A204.1 (cell line): ENCODE results near the gene ANKRD52.
"Not testable (repeated sequence)": the region's sequence is repeated elsewhere in the genome, so short reads cannot be mapped to it uniquely, and the experiment has no call there.

Experiments used
- FAIRE-seq: peaks from 2 replicates; lab custom pipeline; 2012; peaks lifted over from hg19 to GRCh38; lab: Jason Lieb, UNC

The ANKRD52 gene

DNA sequence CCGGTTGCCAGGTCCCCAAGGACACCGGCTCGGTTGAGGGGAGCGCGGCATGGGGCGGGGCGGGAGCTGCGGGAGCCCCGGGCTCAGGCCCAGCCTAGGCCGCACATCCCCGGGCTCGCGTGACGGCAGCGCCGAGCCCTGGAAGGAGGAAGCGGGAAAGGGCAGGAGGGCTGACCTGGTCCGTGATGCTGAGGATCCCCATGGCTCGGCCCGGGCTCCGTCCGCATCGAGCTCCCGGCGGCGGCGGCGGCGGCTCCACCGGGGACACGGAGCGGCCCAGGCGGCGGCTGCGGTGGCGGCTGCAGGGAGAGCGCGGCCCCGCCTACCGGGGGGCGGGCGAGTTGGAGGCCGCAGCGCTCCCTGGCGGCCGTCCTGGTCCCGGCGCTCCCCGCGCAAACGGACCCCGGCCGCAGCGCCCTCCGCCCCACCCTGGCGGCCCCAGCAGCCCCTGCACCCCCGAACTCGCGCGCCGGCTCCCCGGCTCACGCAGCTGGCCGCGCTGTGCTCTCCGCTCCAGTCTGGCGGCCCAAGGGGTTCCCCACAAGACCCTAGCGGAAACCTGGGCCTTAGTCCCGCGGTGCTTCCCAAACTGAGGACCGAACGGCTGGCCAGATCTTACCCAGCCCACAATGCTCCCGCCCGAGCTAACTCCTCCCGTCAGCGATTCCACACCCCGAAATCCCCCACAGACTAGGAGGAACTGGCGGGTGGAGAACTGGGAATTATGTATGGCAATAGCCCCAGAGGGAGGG lies at the start of gene ANKRD52:
Gene ANKRD52, minus strand, starts transcription at position 317 of the 752 bp plus-strand sequence. Its CDS starts 115 bp downstream, at position 202.
- no peak for FAIRE-seq

DNA sequence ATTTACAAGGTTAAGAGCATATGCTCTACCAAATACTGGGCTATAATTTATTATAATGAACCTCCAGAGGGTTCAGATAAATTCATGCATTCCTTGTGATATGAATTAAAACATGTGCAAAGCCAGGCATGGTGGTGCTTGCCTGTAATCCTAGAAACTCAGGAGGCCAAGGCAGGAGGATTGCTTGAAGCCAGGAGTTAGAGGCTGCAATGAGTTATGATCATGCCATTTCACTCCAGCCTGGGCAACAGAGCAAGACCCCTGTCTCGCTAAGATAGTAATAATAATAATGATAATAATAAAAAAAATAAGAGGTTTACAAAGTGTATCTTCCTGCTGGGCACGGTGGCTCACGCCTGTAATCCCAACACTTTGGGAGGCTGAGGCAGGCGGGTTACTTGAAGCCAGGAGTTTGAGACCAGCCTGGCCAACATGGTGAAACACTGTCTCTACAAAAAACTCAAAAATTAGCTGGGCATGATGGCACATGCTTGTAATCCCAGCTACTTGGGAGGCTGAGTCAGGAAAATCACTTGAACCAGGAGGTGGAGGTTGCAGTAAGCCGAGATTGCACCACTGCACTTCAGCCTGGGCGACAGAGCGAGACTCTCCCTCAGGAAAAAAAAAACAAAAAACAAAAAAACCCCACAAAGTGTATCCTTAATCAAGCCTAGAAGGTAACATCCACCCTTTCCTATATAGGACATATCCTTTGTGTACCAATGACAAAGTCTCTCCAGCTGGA lies 49.2 kb upstream of the ANKRD52 start:
- FAIRE-seq: no peak

DNA sequence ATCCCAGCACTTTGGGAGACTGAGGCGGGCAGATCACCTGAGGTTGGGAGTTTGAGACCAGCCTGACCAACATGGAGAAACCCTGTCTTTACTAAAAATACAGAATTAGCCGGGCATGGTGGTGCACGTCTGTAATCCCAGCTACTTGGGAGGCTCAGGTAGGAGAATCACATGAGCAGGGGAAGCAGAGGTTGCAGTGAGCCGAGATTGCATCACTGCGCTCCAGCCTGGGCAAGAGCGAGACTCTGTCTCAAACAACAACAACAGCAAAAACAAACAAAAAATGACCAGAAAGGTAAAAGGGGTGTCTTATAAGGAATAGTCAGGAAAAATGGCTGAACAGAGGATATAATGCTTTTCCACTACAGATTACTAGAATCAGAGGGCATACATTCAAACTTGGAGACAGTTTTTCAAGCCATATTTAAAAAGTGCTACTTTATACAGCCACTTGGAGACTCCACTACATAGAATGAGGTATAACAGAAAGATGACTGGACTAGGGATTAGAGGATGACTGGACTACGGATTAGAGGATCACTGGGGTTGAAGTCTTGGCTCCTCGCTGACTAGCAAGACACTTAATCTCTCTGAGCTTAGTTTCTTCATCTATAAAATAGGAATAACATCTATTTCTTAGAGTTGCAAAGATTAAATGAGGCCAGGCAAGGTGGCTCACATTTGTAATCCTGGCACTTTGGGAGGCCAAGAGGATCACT lies 46.8 kb upstream of the ANKRD52 start:
- no peak for FAIRE-seq

DNA sequence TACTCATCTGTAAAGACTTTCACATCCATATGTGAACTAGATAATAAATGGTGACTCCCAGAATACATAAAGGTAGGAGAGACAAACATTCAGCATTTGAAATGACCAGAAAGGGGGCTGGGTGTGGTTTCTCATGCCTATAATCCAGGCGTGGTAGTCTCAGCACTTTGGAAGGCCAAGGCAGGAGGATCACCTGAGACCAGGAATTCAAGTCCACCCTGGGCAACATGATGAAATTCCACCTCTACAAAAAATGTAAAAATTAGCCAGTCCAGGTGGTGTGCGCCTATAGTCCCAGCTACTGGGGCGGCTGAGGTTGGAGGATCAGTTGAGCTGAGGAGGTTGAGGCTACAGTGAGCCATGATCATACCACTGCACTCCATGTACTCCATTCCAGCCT lies 46.1 kb upstream of the ANKRD52 start:
- no peak for FAIRE-seq

DNA sequence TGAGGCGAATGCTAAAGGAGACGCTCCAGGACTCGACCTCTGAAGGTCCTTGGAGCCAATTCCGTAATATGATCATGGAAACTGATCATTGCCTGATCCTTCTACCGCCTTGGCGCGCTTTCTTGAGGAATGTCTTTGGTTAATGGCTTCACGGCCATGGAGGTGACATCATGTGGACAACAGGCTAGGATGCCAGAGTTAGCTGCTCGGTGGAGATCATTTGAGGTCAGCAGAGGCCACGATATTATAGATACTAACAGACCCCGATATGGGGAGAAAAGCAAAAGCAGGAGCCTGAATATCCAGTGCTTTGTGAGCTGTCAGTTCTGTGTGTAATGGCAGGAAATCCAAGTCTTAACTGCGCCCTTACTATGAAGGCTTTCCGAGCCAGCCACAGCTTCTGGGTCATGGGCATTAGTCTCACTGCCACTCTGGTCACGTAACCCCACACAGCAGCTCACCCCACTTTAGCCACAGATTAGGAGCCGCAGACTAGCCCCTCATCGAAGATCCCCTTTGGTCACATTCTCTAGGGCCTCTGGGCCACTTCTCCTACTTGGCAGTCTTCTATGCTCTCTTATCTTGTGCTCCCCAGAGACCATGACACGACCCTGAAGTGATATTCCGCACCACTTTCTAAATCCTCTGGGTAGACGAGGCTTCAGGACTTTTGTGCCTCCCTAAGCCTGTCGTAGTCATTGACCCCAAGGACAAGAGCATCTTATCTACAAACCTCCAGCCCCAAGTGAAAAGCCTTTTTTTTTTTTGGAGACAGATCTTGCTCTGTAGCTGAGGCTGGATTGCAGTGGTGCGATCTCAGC lies 42.7 kb upstream of the ANKRD52 start:
- no peak for FAIRE-seq

DNA sequence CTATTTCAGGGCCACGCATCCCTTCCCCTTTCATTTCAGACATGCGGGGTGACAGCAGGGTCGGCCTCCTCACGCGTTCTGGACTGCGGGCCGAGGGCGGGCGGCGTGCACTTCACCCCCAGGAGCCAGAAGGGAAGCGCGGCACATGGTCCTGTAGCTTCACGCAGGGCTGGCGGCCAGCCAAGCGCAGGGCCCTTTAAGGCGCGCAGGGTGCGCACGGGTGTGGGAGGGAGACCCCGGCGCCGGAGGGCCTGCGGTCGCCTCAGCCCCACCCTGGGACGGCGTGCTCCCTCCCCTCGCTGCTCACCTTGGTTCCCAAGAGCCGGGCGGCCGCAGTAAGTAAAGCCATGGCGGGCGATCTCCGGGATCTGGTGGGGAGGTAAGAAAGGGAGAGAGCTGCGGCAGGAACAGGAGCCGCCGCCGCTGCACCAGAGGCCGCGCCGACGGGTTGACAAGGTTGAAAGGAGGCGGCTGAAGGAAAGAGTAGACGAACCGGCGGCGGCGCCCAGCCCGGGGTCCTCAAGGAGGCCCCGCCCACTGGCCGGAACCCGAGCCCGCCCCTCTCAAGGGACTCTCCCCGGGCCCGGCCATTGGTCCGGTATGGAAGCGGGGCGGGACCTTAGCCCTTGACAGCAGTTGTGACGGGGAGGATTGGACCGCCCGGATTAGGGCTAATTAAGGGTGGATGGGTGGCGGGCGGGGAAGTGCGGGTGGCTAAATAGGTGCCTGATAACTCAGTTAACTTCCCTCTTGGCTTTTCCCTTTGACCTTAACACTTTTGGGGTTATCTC lies 41.9 kb upstream of the ANKRD52 start, which contains the start of gene CS:
Gene CS, minus strand, starts transcription at position 478 of the 791 bp plus-strand sequence. Its CDS starts 129 bp downstream, at position 349.
- peak; percentile 91 for FAIRE-seq

DNA sequence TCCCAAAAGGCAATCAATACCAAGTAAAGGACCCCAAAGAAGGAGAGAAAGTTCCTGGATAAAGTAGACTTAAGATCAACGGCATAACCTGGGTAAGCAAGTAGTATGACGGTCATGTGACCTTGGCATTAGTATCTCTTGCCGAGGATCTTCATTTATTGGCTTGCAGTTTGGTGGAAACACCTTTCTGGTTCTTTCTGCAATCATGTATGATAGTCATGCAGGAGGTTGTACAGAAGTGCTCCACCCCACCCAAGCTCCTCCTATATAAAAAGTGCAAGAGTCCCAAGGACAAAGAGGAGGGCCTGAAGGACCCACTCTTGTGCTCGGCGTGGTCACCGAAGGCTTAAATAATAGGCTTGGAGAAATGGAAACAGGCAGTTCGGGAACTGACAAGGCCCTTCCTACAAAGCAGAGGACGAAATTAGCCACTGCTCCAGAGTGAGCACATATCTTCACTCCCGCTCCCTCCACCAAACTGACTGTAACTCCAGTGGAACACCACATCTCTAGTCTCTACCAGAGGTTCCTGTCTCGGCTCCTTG lies 41.2 kb upstream of the ANKRD52 start:
- FAIRE-seq: no peak

DNA sequence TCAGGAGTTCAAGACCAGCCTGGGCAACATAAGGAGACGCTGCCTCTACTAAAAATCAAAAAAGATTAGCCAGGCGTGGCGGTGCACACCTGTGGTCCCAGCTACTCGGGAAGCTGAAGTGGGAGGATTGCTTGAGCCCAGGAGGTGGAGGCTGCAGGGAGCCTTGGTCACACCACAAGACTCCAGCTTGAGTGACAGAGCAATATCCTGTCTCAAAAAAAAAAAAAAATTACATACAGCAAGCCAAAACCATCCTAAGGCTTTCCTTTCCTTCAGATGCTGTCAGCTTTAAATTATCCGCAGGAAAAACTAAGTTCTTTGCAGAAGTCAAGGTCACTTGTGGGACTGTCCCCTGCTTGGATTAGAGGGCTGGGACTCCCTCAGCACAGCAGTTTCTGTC lies 40.6 kb upstream of the ANKRD52 start:
- FAIRE-seq: no peak

DNA sequence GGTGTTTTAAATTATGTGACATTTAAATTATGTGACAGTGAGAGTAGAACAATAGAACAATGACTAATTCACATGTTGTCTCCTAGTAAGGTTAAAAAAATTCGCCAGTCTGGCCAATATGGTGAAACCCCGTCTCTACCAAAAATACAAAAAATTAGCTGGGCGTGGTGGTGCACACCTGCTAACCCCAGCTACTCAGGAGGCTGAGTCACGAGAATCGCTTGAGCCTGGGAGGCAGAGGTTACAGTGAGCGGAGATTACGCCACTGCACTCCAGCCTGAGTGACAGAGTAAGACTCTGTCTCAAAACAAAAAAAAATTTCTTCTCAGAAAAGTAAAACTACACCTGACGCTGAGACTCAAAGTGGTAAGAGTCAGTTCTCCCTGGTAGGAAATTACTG lies 39.2 kb upstream of the ANKRD52 start:
- FAIRE-seq: no peak

DNA sequence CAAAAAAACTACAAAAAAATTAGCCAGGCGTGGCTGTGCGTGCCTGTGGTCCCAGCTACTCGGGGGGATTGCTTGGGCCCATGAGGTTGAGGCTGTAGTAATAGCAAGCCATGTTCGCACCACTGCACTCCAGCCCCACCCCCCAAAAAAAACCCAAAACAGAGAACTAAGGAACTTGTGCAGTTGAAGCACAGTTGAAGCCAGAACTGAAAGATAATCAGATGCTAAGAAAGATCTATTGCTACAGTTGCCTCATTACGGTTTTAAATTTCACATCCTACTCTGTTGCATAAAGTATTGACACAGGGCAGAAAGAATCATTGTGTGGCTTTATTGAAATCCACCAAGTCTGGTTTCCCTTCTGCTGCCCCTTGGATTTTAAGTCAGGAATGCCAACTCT lies 38.1 kb upstream of the ANKRD52 start:
- no peak for FAIRE-seq

DNA sequence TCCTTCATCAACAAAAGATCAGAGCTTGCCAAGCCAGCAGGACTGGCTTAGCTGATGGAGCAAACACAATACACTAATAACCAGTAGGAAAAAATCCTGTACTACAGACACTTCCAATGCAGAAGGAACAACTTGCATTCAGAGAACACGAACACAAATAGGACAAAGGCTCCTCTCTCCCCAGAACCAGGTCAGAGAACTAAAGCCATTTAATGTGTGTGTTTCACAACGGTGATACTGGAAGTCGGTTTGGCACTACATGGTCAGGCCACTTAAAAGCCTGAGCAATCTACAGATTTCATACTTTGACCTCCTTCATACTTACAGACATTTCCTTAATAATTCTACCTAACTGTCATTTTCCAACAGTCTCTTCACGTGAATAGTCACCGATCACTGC lies 35.6 kb upstream of the ANKRD52 start:
- FAIRE-seq: no peak

DNA sequence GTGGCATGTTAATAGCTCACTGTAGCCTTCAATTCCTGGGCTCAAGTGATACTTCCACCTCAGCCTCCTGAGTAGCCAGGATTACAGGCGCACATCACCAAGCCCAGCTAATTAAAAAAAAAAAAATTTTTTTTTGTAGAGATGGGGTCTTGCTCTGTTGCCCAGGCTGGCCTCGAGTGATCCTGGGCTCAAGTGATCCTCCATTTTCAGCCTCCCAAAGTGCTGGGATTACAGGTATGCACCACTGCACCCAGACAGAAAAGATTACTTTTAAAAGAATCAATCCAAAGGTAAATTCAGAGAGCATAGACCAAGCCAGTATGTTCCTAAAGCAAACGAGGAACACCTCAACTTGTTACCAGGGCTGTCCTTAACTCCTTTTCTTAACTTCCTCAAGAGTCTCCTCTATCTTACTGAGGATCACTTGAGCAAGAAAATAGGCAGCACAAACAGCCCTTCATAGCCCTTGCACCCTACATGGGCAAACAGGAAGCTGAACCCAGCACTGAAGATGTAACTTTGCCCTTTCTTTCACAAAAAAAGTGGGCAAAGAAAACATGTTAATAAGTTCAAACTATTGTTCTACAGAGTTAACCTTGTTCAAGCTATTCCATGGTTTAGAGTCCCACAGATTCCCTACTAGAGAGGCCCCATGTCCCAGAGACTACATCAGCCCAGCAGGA lies 30.7 kb upstream of the ANKRD52 start:
- FAIRE-seq: no peak

DNA sequence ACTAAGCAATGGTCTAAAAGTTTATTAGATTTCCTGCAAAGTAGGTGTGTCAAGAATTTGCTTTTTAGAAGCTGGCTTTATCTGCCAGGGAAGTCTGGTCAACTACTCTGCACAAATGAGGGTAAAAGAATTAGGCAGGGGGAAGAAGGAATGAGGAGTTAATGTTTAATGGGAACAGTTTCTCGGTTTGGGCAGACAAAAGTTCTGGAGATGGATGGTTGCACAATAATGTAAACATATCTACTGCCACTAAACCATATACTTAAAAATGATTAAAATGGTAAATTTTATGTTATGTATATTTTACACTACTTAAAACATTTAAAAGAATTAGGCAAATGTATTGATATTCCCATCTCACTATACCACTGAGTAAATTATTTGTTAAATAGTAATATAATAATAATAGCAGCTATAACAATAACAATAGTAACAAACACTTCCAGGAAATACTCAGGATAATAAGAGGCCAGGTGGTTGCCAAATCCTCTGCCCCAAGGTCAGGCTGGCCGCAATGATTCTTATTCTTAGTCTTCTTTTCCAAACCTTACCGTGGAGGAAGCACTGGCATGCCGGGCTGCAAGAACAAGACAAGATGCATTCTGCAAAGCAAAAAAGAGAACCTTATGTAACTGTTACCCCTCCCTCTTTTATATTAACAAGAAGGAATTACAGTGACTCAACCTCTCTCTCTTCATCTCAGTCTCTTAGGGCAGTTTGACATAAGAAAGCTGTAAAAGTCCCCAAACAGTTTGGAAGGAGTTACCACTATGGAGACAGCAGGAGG lies 28.1 kb upstream of the ANKRD52 start:
- FAIRE-seq: no peak

DNA sequence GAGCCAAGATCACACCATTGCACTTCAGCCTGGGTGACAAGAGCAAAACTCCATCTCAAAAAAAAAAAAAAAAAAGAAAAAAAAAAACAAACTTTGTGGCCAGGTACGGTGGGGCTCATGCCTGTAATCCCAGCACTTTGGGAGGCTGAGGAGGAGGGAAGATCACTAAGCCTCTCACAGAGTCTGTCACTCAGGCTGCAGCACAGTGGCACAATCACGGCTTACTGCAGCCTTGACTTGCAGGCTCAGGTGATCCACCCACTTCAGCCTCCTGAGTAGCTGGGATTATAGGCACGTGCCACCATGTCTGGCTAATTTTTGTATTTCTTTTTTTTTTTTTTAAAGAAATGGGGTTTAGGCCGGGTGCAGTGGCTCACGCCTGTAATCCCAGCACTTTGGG lies 26.1 kb upstream of the ANKRD52 start:
- FAIRE-seq: not testable (repeated sequence)

DNA sequence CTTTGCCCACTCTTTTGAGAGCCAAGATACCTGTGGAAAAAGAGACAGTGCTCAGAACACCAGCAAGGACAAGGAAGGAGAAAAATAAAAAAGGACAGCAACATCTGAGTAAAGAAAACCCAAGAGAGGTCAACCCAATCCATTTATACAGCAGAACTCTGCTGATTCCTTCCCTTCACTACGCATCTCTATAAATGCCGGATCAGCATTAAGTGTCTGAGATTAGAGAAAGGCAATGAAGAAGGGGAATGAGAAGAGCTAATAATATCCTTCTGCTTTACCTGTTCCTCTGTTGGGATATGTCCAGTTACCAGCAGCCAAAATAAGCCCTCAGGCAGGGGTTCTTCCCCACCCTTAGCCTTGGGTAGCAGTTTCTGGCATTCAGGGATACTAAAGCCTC lies 24.4 kb upstream of the ANKRD52 start:
- FAIRE-seq: no peak

DNA sequence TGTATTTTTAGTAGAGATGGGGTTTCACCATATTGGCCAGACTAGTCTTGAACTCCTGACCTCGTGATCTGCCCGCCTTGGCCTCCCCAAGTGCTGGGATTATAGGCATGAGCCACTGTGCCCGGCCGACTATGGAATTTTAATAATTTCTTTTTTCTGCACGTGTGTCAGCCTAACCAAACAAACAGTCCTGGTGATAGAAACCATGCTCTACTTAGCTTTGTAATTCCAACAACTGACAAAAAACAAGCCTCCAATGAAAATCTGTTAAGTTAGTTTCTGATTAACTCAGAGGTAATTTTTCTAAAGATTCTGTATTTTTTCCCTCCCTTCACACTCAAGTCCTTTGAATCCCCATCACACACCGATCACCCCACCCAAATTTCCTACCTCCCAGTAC lies 23.8 kb upstream of the ANKRD52 start:
- no peak for FAIRE-seq

DNA sequence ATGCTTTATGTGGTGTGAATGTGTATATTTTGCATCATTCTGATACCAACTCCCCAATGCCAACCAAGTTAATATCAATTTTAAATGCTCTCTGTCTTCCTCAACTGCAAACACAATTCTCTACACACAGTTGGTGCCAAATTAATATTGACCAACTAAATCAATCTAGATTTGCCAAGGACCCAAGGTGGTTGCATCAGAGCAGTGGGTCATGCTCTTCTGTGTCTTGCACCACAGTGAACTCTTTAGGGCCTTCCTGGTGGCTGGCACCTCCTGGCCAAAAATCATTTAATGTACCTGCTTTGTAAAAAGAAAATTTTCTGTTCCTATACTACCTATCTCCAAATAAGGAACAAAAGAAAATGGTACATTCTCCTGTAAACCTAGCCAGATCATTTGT lies 22.7 kb upstream of the ANKRD52 start:
- FAIRE-seq: no peak

DNA sequence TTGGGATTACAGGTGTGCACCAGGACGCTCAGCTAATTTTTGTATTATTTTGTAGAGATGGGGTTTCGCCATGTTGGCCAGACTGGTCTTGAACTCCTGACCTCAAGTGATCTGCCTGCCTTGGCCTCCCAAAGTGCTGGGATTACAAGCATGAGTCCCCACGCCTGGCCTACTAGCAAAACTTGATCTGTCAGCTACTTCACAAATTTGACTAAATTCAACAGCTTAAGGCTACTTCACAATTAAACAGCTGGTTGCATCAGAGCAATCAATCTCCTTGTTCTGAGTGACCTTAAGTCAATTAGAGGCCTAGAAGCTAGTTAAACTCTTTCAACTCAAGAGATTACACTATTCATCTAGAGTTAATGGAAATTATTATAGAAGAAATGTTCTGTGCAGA lies 20.7 kb upstream of the ANKRD52 start:
- no peak for FAIRE-seq

DNA sequence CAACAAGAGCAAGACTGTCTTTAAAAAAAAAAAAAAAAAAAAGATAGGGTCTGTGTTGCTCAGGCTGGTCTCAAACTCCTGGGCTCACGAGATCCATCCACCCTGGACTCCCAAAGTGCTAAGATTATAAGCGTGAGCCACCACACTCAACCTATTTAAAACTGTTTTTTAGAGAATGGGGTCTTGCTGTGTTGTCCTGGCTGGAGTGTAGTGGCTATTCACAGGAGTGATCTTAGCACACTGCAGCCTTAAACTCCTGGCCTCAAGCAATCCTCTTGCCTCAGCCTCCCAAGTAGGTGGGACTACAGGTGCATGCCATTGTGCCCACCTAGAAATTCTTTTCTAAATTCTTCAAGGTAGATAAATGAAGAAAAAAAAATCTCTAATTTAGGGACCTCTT lies 16.1 kb upstream of the ANKRD52 start:
- FAIRE-seq: no peak

DNA sequence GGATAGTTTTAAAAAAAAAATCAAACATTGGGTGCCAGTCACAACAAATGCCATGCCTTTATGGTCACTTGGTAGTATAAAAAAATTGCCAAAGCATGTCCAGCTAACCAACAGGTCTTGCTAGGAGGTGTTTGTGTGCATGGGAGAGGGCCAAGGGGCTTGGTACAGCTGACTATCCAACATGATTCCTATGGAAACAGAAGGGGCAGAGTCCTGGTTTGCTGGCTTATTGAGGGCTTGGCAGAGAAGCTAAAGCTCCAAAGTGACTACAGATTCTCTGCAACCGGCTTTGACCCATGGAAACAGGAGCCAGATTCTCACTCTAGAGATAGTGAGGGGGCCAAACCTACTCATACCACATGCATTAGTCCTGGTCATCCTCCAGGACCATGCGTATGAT lies 14.3 kb upstream of the ANKRD52 start:
- FAIRE-seq: not testable (repeated sequence)
